CD4-positive, alpha-beta T cell treated with Interferon gamma for 1 hour (primary cell): ENCODE data around the gene CTIF.

Experiments used
- DNase-seq: peaks from one replicate; pipeline ENCODE4 v3.0.0-alpha.2; 2020

The CTIF gene

DNA sequence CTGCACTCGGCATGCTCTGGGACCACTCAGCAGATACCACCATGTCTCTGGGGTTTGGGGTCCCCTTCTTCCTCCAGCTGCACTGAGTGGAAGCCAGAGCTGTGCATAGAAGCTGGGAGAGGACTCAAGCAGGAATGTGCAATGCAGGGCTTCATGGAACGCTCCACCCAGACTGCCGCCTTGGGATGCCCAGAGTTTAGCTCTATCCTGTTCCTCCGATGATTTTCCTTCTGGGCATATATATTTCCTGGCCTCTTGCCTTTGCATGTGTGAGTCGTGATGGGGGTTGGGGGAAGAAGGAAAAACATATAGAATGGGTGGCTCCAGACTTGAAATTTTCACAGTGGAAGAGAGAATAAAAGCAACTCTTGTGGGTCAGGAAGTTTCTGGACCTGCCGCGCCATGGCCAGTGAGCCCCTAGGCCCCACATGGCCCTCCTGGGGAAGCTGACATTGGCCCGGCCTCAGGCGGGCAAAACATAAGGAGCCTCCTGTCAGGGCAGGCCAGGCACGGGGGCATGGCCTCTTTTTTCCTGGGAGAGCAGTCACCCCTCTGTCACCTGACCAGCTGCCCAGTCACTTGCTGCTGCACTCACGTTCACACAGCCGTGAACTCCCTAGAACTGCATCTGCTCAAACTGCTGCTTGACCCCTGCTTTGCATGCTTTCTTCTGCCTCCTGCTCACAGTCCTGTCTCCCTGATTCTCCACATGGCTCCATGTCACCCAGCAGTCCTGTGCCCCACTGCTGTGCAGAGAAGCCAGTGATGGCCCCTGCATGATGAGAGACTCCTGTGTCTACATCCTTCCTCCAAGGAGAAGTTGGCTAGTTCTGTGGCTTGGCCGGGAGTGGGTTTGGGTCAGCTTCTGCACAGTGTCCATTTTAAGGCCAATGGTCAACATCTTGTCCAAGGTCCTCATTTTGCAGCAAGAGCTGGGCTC is 197.8 kb downstream of the CTIF start:
- no peak for DNase-seq

DNA sequence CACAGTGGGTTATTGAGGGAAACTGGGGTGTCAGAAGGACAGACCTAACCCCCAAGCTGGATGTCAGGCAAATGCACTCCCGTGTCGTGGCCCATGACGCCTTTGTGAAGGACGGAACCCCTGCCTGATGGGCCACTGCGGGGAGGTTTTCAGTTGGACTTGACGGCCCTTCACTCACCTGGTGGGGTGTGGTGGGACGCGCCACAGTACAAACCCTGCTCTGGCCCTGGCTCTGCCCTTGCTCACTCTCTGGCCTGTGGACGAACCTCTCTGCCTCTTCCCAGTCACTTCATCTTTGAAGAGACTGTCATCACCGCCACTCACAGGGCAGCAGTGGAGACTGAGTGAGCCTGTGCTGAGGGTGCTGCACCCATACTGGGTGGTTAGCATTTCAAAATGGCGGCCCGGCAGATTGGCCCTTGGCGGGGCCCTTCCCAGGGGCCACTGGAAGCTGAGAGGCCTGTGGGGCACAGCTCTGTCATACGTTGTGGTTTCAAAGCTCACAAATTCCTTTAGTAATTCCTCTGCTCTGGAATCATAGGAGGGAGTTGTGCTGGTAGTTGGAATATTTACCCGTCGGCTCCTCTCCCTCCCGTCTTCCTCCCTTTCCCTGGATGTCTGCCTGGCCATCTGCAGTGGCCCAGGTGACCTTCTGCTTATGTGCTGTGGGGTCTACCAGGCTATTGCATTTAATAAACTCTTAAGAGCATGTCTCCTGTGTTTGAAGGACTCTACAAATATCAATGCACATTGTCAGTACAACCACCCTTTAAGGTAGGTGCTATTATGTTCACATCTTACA is 200.6 kb downstream of the CTIF start:
- no peak for DNase-seq

DNA sequence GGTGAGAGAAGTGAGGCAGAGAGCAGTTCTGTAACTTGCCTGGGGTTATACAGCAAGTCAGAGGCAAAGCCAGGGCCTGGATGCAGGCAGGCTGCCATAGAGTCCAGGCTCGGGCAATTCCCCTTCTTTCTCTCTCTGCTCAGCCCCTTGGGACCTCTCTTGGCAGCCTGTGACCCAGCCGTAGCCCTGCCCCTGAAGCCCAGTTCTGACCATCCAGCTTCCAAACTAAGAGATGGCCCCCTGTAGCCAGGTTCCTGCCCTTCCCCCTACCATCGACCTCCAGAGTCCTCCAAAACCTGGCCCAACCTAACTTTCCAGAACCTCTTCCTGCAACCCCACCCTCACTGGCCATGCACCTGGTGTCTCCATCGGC is 201.2 kb downstream of the CTIF start:
- DNase-seq: no peak

DNA sequence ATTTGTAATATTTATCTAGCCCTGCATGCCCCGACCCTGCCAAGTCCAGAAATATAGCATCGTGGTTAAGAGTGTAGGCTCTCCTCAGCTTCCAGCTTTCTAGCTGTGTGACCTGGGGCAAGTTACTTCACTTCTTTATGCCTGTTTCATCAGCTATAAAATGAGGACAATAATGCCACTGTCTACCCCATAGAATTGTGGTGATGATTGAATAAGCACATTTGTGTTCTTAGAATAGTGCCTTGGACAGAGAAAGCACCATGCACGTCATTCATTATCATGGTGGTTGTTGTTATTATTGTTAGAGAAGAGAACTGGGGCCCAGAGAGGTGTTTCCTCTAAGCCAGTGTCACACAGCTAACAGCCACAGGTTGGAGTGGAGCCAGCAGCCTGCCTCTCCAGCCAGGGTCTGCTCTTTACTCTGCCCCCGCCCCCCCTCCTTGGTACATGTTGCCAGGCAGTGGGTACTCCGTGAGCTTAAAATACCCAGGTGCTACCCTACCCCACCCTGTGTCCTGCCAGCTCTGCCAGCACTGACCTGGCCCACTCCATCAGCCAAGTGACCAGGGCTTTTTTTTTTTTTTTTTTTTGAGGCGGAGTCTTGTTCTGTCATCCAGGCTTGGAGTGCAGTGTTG is 202.1 kb downstream of the CTIF start:
- no peak for DNase-seq

DNA sequence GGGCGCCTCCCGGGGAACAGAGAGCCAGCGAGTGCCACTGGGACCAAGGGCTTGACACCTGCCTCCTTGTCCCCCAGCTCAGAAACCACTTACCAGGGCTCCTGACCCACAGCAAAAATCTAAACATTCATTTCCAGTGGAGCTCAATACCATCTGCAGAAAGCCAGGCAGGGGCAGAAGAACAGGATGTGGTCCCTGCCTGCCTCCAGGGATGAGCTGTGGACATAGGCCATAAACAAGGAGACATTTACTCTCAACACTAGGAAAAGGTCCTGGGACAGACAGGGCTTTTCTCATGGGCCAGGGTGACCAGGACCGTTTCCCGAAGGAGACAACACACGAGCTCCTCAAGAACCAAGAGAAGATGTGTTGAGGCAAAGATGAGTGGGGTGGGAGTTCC is 203.0 kb downstream of the CTIF start:
- DNase-seq: no peak

DNA sequence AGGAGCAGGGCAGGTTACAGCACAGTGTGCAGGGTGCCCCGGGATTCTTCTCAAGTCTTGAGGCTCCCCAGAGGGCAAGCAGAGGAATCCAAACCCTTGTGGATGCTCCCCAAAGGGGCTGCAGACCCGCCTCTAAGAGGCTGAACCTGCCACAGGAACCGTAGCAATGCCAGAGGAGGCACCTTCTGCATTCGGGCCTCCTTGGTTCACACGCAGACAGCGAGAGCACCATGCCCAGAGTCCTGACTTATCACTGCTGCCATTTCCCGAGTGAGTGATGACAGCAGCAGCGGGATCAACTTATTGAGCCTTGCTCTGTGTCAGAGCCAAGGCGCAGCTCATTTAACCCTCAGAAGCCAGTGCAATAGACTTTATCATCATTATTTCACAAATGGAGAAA is 203.5 kb downstream of the CTIF start:
- DNase-seq: no peak

DNA sequence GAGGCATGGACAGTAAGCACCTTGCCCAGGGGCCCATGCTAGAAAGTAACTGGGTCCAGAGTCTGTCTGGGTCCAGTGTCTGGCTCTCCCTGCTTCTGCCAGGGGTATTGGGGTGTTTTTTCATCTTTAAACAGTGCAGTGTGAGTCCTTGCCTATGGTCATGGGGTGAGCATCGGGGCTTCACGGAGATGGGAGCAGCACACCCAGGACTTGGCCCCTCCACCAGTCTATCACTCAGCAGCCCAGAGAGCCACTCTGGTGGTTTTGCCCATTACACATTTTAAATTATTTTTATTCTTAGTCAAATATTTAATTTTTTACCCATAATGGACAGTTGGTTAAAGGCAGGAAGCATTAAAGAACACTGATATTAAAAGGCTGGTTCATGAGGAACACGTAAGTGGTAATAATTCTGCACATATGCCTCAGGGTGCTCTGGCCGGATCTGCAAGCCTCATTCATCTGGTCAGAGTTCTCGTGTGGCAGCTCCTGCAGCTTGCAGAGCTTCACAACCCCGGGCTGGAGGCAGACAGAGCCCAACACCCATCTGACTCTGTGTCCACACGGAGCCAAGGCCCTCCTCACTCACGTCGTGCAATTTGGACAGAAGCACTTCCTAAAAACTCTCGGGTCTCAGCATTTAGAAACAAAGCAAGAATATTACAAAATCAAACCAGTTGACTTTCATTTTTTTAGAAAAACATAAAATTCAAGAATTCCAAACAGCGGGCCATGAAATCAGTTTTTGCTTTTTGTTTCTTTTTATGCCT is 204.1 kb downstream of the CTIF start:
- peak; percentile 33 for DNase-seq

DNA sequence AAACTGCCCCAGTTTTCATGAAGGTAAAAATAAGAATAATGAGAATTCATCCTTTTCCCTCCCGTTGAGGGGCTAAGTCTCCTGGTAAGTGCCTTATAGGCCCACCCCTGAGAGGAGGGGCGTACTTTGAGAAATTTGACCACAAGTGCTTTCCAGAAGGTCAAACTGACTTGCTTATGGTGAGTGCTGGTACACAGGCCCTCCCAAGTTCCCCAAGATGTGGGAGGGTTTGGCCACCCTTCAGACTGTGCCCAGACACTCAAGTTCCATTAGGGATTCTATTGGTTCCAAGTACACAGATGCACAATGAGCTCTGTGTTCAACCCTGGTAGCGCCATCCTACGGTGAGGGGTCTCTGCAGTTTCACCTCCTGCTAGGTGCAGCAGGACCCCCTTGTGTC is 205.1 kb downstream of the CTIF start:
- no peak for DNase-seq

DNA sequence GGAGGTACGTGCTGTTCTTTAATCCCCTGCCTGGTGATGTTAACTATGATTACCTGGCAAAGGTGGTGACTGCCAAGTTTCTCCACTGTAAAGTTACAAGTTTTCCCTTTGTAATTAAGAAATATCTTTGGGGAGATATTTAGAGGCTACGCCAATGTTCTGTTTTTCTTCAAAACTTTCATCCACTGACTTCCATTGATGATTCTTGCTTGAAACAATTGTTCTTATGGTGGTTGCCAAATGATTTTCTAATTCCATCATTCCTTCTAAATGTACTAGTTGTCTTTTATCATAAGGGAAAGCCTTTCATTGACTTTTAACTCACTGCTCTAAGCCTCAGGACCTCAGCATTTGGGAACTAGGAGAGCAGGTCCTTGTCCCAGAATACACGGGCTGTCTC is 206.5 kb downstream of the CTIF start:
- DNase-seq: no peak

DNA sequence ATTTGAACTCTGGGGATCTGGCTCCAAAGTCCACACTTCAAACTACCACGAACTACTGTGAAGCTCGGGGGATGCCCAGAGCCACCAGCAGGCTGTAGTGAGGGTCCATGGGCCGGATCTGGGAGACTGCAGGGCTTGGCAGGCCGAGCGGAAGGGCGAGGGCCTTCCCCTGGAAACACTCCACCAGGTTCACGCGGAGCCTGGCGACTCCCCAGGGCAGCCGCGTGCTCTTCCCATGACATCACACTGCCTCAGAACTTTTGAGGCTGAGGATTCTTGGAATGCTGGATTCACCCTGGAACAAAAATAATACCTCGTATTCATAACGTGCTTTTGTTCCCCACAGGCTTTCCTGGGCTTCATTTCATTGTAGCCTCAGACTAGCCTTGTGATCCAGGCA is 210.9 kb downstream of the CTIF start:
- DNase-seq: no peak

DNA sequence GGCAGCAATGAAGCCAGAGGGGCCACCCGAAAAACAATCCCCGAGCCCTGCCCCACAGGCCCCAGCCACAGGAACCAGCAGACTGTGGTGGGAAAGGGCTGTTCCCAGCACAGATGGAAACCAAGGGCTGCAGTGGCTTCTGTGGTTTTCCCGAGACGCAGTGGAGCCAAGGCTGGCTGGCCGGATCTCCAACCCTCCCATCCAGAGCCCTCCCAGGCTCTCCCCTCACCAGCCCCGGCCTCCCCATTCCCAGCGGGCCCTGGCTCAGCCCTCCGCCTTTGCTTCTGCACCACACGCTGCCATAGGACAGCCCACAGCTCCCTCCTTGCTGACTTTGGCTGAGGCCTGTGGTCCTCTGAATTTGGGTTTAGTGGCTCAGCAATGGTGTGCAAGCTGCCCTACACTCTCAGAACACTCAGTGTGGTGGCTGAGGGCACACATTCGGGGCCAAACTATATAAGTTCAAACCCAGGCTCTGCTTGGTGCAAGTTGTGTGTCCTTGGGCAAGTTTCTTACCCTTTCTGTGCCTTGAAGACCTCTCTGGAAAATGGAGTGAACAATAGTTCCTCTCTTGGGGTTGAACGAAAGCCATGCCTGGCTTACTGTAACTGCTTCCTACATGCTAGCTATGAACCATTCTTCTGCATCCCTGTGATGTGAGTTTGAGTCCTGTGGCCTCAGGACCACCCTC is 211.8 kb downstream of the CTIF start:
- no peak for DNase-seq

DNA sequence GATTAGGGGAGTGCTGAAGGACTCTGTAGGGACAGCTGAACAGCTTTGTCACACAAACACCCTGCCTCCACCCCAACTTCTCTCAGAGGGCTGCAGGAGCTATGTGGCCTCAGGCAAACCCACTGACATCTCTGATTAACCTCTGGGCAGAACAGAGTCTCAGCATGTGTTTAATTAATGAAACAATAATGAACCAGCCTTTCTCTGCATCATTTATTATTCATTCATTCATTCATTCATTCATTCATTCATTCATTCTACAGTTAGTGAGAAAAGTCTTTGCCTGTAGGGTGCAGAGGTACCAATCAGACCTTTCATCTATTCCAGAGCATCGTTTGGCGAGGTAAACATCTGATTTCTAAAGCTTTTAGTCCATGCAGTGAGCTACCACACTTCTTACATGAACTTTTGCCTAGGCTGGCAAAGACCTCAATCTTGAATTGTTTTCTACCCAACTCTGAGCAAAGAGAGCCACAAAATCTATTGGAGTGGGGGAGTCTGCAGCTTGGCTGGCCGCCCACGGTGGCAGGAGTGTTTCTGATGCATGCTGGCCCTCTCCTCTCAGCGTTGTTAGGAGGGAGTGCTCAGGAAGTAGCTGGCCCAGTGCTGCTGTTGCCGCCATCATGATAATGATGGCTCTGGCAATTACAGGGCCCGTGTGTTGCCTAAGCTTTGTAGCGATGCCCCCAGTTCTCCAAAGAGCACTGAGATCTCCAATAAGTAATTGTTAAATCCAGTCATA is 213.1 kb downstream of the CTIF start:
- DNase-seq: no peak

DNA sequence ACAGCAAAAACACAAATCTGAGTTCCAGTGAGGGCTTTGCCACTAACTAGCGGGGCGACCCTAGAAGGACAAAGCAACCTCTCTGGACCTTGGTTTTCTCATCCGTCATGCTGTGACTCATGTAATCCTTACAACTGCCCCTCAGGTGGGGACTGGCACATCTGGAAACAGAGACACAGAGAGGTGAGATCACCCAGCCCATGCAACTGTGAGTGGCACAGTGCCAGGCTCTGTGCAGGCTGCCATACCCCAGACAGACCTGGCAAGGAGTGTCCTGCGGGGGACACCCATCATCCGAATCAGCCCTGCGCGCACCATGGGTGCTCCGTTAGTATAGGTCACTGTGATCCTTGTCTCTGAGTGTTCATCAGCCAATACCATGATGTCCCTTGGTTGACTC is 213.6 kb downstream of the CTIF start:
- no peak for DNase-seq

DNA sequence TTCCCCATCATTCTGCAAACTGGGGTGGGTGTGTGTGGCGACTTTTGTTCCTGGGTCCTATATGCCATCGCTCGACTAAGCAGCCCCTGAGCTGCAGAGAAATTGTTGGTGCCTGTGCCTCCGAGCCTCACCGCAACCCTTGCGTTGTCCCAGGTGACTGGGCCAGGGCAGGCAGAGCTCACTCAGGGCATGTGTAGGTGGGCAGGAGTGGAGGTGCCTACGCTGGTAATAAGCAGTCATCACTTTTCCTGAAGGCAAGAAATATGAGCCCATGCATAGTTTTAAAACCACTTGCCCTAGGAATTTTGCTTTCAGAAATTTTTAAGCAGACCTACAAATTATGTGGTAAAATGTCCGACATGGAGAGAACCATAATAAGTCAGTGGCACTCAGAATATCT is 214.1 kb downstream of the CTIF start:
- no peak for DNase-seq

DNA sequence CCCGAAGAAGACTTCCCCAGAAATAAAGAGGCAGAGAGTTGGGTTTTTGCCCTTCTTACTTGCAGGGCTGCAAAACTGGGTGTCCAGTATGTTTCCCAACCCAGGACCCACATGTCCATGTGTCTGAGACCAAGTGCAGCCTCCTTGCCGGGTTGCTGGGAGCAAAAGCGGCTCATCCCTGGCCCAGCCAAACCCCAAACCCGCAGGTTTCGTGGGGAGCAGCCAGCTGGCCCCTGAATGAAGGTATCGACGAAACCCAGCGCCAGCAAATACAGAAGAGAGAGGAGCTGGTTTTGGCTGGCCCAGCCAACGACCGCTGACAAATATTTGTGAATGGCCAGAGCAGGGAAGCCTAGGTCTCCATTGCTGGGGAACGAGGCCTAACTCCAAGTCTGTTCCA is 214.9 kb downstream of the CTIF start:
- DNase-seq: no peak

DNA sequence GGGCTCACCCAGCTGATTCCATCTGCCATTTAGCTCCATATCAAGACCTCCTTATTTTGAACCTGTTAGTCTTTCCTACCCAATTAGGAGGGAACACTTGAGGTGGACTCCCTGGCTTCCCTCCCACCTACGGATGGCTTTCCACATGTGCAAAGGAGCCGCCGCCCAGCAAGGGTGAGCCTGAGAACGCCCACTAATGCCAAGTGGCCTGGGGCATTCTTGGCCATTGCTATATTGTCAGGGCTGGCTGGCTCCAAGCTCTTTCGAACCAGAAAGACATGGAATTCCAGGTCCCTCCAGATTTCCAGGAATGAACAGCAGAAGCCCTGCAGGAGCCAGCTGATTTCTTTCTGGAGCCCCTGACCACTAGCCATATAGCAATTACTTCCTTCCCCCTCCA is 215.7 kb downstream of the CTIF start:
- DNase-seq: no peak

DNA sequence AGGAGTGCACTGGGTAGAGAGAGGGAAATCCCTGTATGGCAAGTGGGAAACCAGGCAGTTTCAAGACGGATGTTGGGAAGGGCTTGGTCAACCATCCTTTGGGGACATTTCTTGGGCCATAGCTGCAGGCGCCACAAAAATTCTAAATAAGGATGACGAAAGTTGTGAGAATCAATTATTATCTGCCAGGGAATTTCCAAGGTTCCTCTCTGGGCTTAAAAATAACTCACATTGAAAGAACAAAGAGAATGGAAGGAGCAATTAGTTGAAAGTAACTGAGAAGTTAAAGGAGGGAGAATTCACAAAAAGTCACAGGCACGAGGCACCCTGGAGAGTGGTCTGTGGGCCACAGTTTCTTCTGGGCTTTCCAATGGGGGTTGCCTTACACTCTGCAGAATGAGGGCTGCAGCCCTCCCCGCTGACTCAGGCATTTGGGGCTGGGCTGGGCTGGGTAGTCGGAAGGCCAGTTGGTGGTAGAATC is 216.2 kb downstream of the CTIF start:
- no peak for DNase-seq

DNA sequence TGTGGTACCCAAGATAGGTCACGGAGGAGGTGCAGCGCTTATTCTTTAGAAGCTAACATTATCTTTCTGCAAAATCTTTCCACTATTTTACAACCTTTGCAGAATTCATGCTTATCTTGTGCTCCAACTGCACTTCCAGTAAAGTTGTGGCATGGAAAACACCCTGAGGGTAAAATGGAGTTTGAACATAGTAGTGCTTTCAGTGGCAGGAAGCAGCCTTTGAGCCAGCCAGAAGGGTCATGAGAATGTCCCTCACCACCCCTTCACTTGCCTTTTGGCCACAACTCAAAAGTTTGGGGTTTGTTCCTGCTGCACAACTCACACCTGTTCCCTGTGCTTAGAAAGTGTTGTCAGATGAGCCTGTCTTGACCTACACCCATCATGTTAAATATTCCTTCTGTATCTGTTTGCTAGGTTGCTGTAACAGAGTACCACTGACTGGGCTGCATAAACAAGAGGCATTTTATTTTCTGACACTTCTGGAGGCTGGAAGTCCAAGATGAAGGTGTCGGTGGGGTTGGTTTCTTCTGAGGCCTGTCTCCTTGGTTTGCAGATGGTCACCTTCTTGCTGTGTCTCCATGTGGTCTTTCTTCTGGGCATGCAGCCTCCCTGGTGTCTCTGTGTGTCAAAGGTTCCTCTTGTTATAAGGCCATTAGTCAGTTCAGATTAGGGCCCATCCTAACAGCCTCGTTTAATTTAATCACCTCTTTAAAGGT is 217.8 kb downstream of the CTIF start:
- no peak for DNase-seq

DNA sequence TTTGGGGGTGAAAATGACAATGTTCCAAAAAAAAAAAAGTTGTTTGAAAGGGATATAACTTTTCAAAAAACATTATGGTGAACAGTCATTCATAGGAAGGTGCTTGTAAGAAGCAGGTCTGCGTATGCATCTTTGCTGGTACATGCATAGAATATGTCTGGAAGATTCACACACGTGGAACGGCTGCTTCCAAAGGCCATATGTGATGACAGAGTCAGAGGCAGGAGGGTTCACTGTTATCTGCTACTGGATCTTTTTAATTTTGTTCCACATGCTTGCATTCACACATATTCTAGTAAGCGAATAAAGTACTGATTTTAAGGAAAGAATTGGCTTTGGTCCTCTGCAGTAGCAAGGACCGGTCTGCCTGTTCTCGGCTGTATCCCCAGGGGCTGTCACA is 218.5 kb downstream of the CTIF start:
- DNase-seq: no peak

DNA sequence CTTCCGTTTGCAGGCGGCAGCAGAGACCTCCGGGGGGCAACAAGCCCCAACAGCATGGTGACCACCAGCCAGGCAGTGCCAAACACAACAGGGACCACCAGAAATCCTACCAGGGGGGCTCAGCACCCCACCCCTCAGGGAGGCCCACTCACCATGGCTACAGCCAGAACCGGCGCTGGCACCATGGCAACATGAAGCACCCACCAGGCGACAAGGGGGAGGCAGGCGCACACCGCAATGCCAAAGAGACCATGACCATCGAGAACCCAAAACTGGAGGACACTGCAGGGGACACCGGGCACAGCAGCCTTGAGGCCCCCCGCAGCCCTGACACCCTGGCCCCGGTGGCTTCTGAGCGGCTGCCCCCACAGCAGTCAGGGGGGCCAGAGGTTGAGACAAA is 219.1 kb downstream of the CTIF start:
- DNase-seq: no peak

DNA sequence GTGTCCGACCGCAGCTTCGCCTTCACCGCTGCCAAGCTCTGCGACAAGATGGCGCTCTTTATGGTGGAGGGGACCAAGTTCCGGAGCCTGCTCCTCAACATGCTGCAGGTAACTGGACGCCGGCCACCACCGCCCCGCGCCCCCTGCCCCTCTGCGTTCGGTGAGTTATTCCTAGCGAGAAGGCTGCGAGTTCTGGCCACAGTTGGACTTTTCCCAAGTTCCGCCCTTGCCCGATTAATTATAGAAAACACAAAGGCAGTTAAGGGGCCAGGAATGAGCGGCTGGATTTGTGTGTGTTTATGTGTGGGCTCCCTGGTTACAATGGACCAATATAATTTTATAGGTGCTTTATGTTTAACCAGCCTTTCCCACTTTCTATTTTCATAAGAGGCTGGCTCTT is 222.8 kb downstream of the CTIF start:
- no peak for DNase-seq
